ENCODE measurements around the gene MIA3. TPM values are rescaled to one million over a fixed set of nuclear protein-coding genes. Genes with fewer than 3 reads are reported as not detected.

The MIA3 gene
- polyA plus RNA-seq, 1 donor from 2014 or later: 26.9 TPM

DNA sequence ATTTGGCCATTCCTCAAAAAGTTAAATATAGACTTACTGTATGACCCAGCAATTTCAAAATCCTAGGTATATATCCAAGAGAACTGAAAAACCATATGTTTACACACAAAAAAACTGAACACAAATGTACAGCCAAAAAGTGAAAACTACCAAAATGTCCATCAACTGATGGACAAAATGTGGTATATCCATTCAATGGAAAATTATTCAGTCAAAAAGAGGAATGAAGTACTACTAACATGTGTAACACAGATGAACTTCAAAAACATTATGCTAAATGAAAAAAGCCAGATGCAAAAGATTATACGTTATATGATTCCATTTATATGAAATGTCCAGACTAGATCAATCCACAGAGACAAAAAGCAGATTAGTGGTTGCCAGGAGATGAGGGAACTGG is 86.4 kb downstream of the MIA3 start:
- no peak overlapping the region for H2AFZ ChIP-seq (ENCODE audit: low read depth, low read length)
- no peaks in the 10 kb centered on the region for H3K27me3 ChIP-seq (ENCODE audit: insufficient read depth, low read depth, low read length)
- H3F3A ChIP-seq (ENCODE audit: insufficient read depth, low read length, poor library complexity, severe bottlenecking): no peaks in the 10 kb centered on the region
- no peaks in the 10 kb centered on the region for H4K20me1 ChIP-seq (ENCODE audit: insufficient read depth)
- peaks cover 27% of the 10 kb centered on the region for H3K79me2 ChIP-seq (replicated peaks; ENCODE audit: insufficient read depth, low read length)
- no peak overlapping the region for H3K4me2 ChIP-seq (ENCODE audit: low read length)
- no peak overlapping the region for H3K27ac ChIP-seq (ENCODE audit: low read length)
- H3K4me3 ChIP-seq (ENCODE audit: low read length): no peak overlapping the region
- H3K36me3 ChIP-seq (ENCODE audit: insufficient read depth, low read length): no peaks in the 10 kb centered on the region
- no peaks in the 10 kb centered on the region for H3K9me2 ChIP-seq (ENCODE audit: insufficient read depth, low read length)
- H3K9ac ChIP-seq (ENCODE audit: low read length): no peak overlapping the region
- peaks cover 4% of the 10 kb centered on the region for H3K9me3 ChIP-seq (ENCODE audit: low read length)
- no peak for TF ChIP-seq MXI1 (conservative IDR thresholded peaks at IDR 0.05; ENCODE audit: poor library complexity, severe bottlenecking)
- no peak for TF ChIP-seq RAD21 (conservative IDR thresholded peaks at IDR 0.05)
- no peak for TF ChIP-seq SMC3 (conservative IDR thresholded peaks at IDR 0.05; ENCODE audit: poor library complexity)
- TF ChIP-seq EP300 (conservative IDR thresholded peaks at IDR 0.05; ENCODE audit: poor library complexity, severe bottlenecking): no peak
- TF ChIP-seq POLR2AphosphoS5 (IDR thresholded peaks at IDR 0.05): no peak

DNA sequence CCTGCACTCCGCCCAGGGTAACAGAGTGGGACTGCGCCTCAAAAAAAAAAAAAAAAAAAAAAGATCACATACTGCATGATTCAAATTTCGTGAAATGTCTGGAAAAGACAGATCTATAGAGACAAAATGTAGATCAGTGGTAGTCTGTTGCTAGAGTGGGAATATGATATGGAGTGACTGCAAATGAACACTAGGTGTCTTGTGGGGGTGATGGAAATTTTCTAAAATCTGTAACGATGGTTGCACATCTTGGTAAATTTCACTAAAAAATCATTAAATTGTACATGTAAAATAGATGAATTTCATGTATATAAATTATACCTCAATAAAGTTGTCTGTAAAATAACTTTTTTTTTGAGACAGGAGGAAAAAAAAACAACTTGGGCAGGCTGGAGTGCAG is 88.9 kb downstream of the MIA3 start:
- Histone ChIP-seq H4K20me1 (ENCODE audit: insufficient read depth) (no peaks in the 10 kb centered on the region), H3K9ac (ENCODE audit: low read length) (no peak overlapping the region), H3F3A (ENCODE audit: insufficient read depth, low read length, poor library complexity, severe bottlenecking) (no peaks in the 10 kb centered on the region), H3K79me2 (replicated peaks; ENCODE audit: insufficient read depth, low read length) (peaks cover 45% of the 10 kb centered on the region), H2AFZ (ENCODE audit: low read depth, low read length) (no peak overlapping the region), H3K27me3 (ENCODE audit: insufficient read depth, low read depth, low read length) (no peaks in the 10 kb centered on the region), H3K9me2 (ENCODE audit: insufficient read depth, low read length) (no peaks in the 10 kb centered on the region), H3K36me3 (ENCODE audit: insufficient read depth, low read length) (no peaks in the 10 kb centered on the region), H3K4me2 (ENCODE audit: low read length) (no peak overlapping the region), H3K27ac (ENCODE audit: low read length) (no peak overlapping the region), H3K4me3 (ENCODE audit: low read length) (no peak overlapping the region), H3K9me3 (ENCODE audit: low read length) (peaks cover 4% of the 10 kb centered on the region)
- no peak for TF ChIP-seq TAF1 (IDR thresholded peaks at IDR 0.05; ENCODE audit: low read depth)
- no peak for TF ChIP-seq RAD21 (conservative IDR thresholded peaks at IDR 0.05)
- TF ChIP-seq, protein P1, sequence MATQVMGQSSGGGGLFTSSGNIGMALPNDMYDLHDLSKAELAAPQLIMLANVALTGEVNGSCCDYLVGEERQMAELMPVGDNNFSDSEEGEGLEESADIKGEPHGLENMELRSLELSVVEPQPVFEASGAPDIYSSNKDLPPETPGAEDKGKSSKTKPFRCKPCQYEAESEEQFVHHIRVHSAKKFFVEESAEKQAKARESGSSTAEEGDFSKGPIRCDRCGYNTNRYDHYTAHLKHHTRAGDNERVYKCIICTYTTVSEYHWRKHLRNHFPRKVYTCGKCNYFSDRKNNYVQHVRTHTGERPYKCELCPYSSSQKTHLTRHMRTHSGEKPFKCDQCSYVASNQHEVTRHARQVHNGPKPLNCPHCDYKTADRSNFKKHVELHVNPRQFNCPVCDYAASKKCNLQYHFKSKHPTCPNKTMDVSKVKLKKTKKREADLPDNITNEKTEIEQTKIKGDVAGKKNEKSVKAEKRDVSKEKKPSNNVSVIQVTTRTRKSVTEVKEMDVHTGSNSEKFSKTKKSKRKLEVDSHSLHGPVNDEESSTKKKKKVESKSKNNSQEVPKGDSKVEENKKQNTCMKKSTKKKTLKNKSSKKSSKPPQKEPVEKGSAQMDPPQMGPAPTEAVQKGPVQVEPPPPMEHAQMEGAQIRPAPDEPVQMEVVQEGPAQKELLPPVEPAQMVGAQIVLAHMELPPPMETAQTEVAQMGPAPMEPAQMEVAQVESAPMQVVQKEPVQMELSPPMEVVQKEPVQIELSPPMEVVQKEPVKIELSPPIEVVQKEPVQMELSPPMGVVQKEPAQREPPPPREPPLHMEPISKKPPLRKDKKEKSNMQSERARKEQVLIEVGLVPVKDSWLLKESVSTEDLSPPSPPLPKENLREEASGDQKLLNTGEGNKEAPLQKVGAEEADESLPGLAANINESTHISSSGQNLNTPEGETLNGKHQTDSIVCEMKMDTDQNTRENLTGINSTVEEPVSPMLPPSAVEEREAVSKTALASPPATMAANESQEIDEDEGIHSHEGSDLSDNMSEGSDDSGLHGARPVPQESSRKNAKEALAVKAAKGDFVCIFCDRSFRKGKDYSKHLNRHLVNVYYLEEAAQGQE (IDR thresholded peaks at IDR 0.05; ENCODE audit: borderline replicate concordance): no peak
- no peak for TF ChIP-seq POLR2AphosphoS5 (IDR thresholded peaks at IDR 0.05)
- TF ChIP-seq, protein P2, sequence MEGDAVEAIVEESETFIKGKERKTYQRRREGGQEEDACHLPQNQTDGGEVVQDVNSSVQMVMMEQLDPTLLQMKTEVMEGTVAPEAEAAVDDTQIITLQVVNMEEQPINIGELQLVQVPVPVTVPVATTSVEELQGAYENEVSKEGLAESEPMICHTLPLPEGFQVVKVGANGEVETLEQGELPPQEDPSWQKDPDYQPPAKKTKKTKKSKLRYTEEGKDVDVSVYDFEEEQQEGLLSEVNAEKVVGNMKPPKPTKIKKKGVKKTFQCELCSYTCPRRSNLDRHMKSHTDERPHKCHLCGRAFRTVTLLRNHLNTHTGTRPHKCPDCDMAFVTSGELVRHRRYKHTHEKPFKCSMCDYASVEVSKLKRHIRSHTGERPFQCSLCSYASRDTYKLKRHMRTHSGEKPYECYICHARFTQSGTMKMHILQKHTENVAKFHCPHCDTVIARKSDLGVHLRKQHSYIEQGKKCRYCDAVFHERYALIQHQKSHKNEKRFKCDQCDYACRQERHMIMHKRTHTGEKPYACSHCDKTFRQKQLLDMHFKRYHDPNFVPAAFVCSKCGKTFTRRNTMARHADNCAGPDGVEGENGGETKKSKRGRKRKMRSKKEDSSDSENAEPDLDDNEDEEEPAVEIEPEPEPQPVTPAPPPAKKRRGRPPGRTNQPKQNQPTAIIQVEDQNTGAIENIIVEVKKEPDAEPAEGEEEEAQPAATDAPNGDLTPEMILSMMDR (IDR thresholded peaks at IDR 0.05; ENCODE audit: poor library complexity, severe bottlenecking): no peak
- TF ChIP-seq SMC3 (conservative IDR thresholded peaks at IDR 0.05; ENCODE audit: poor library complexity): no peak
- no peak for TF ChIP-seq MXI1 (conservative IDR thresholded peaks at IDR 0.05; ENCODE audit: poor library complexity, severe bottlenecking)
- no peak for TF ChIP-seq EZH2 (IDR thresholded peaks at IDR 0.05; ENCODE audit: borderline replicate concordance, insufficient read depth, low read length, poor library complexity, severe bottlenecking)
- no peak for TF ChIP-seq EP300 (conservative IDR thresholded peaks at IDR 0.05; ENCODE audit: poor library complexity, severe bottlenecking)

All from neural cell (in vitro differentiated cells).